PC-9 (cell line): Measurements from ENCODE around the gene SCAF11.

Experiments
- EZH2 ChIP-seq: fragments of 200-600 bp; sonication (generic); IDR thresholded peaks from 2 replicates; pipeline ENCODE4 v1.8.0; 2017; ENCODE audit warnings: antibody characterized with exemption, low read depth
- TF ChIP-seq, protein P1 (sequence below): fragments of 200-600 bp; sonication (generic); conservative IDR thresholded peaks from 2 replicates; pipeline ENCODE4 v1.6.1; 2017; ENCODE audit warnings: mixed run types, antibody characterized with exemption, mild to moderate bottlenecking, moderate library complexity

DNA sequence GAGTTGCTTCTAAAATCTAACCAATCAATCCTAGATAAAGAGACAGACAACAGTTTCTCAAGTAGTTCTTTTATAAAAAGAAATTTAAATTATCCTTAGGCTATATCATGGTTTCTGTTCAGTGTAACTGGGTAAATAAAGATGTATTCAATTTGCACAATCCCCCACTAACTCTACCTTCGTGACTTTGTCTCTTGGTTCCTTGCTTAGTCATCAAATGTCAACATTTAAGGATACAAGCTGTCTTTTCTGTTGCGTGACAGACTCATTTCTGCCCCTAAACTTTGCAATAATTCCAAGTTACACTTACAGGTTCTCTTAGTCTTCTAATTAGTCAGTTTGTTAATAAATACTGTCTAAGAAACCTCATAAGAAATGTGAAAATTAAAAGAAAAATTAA is 50.6 kb downstream of the SCAF11 start:
- TF ChIP-seq, protein P1, sequence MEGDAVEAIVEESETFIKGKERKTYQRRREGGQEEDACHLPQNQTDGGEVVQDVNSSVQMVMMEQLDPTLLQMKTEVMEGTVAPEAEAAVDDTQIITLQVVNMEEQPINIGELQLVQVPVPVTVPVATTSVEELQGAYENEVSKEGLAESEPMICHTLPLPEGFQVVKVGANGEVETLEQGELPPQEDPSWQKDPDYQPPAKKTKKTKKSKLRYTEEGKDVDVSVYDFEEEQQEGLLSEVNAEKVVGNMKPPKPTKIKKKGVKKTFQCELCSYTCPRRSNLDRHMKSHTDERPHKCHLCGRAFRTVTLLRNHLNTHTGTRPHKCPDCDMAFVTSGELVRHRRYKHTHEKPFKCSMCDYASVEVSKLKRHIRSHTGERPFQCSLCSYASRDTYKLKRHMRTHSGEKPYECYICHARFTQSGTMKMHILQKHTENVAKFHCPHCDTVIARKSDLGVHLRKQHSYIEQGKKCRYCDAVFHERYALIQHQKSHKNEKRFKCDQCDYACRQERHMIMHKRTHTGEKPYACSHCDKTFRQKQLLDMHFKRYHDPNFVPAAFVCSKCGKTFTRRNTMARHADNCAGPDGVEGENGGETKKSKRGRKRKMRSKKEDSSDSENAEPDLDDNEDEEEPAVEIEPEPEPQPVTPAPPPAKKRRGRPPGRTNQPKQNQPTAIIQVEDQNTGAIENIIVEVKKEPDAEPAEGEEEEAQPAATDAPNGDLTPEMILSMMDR: no peak
- TF ChIP-seq EZH2: no peak
